Cardiac septum (tissue), 1 donor: Measurements from ENCODE around the gene C8B. TPM values are rescaled to one million over a fixed set of nuclear protein-coding genes. Genes with fewer than 3 reads are reported as not detected.

Experiments used
- DNase-seq: peaks from one replicate; pipeline ENCODE4 v3.0.0-alpha.2; 2020; ENCODE audit warnings: low spot score
- intact Hi-C: fragments of 100-400 bp; cut with DNase I; formaldehyde crosslinking; loops from one replicate; pipeline ENCODE4 v1.14.0; 2022
- total RNA-seq: library from RNA; stranded (reverse); fragmentation: NEBNext Ultra II Directional; extraction: Animal tissue kit (Norgen Biotek cat#: 25700); gene quantifications from one replicate; pipeline ENCODE4 v1.2.1, GENCODE V29; 2021
- donor health status: DM: no; HTN: no; CAD: no.

Gene C8B
- total RNA-seq, 1 donor from 2014 or later = not detected

DNA sequence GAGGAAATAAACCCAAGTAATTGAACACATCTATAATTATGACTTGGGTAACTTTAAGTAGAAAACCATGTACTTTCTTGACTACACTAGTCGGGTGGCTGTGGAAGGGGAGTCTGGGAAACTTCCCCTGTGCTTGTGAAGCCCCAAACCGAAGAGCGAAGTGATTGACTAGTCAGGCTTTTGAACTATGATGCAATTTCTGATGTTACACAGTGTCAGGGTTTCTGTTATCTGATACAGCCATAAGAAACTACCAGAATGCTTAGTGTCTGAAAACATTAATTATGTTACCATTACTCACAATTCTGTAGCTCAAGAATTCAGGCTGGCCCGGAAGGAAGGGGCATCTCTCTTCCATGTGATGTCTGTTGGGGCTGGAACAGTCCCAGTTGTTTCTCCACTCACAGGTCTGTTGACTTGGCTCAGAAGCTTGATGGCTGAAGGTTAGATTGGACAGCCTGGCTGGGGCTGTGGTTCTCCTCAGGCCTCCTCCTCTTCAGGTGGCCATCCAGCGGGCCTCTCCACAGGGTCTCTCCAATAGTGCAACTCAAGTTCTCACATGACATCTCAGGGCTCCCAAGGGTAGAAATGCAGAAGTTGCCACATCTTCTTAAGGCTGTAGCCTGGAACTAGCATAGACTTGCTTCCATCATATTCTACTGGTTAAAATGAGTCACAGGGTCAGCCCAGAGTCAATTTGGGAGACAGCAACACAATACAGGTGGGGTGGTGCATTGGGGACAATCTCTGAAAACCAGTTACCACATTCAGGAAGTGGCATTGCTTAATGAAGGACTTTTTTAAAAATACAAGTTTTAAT, 8.3 kb upstream of the C8B start:
- DNase-seq = no peak
- intact Hi-C loops = no loop called here

GRCh38 chr1:56972976-56973375, 7.2 kb upstream of the C8B start:
- DNase-seq = no peak
- intact Hi-C loops = no loop called here

DNA sequence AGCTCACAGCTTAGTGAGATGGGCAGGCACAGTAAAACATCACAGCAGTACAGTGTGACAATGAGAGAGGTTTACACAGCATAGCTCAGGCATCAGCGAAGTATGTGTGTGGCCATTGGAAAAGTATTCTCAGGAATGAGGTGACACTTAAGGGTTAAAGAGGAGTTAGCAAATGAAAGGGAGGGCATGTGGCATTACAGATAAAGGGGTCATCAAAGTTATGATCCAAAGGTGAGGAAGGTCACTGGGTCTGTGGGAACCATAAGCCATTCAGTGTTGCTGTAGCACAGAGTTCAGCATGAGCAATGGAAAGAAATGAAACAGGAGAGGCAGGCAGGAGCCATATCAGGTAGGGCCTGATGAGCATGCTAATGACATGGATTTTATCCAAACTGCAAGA, 4.5 kb upstream of the C8B start:
- DNase-seq = no peak
- intact Hi-C loops = no loop called here

GRCh38 chr1:56968878-56969495, 3.2 kb upstream of the C8B start:
- no peak for DNase-seq
- intact Hi-C loops = loop anchor here (5.0 kb wide), 1 partner anchor 137 kb away; no protein-coding TSS in a partner anchor

DNA sequence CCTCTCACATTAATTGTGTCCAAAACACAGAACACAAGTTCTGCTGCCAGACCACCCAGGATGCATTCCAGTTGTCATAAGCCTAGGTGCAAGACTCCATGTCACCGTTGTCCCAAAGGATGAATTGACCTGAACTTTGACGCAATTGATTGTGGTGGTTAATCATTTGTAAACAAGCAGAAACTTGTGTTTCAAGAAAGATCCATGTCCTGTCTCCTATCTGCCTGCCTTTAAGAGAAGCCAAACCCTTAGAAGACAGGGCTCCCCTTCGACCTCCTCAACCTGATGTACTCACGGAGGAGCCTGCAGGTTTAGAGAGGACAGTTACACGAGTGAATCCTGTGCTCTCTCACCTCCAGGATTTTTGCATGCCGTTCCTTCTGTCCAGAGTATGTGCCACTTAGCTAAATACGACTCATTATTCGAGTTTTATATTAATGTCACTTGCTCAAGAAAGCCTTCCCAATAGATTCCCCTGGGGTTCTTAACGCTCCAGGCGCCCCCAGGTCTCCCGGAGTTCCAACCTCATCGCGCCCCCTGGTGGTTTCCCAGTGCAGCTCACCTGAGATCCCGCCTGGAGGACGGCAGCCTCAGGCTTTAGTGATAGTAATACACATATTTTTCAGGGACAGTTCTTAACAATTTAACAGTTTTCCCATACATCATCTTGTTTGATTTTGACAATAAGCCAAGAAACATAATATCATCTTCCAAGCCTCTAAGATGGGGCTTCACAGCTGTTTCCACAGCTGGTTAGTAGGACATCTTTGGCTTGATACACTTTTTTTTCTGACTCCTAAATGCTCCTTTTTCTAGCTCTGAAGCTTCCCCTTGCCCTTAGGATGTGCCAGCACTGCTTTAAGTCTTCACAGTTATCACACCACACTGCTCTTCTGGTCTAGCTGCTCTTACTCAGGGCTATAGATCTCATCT, 2.4 kb upstream of the C8B start:
- intact Hi-C loops = loop anchor here (5.0 kb wide), 1 partner anchor 136 kb away; no protein-coding TSS in a partner anchor
- no peak for DNase-seq

DNA sequence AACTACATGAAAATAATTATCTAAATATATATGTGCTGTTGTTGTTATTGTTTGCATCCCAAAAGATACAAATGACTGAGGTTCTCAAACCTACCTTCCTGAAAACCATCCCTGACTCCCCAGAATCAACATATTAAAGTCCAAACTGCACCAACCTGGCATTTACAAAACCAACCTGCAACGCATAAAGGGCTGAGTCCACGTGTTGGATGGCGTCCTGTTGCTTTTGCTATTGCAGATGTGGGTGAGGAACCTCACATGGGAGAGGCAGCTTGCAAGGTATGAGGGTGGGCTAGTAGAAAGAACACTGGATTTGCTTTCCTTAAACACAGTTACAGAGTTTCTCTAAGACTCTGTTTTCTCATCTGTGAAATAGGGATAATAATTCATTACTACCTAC, 1.5 kb upstream of the C8B start:
- DNase-seq = no peak
- intact Hi-C loops = loop anchor here (5.0 kb wide), 1 partner anchor 135 kb away; no protein-coding TSS in a partner anchor

- DNase-seq = no peak
- intact Hi-C loops = loop anchor here (5.0 kb wide), 1 partner anchor 134 kb away; no protein-coding TSS in a partner anchor
Measured at GRCh38 chr1:56966698-56966999, 834 bp upstream of the C8B start.

GRCh38 chr1:56965191-56965590, 624 bp downstream of the C8B start:
- intact Hi-C loops = loop anchor here (5.0 kb wide), 1 partner anchor 133 kb away; no protein-coding TSS in a partner anchor
- DNase-seq = no peak

GRCh38 chr1:56964349-56965017, 1.3 kb downstream of the C8B start:
- DNase-seq = no peak
- intact Hi-C loops = loop anchor here (5.0 kb wide), 1 partner anchor 132 kb away; no protein-coding TSS in a partner anchor

DNA sequence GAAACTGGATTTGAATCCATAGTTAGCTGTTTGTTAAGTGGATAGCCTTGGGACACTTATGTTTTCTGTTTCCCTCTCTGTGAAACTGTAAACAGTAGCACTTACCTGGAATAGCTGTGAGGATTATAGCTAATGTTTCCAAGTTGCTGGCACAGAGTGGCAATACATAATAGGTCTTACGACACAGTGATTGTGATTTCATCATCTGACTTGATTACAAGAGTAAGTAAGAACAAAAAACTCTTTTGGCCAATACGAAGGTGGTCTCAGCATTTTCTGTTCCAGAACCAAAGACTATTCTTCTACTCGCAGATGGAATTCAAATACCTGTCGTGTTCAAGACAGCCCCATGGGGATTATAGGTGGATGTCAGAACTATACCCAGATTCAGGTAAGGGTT, 2.1 kb downstream of the C8B start:
- intact Hi-C loops = no loop called here

DNA sequence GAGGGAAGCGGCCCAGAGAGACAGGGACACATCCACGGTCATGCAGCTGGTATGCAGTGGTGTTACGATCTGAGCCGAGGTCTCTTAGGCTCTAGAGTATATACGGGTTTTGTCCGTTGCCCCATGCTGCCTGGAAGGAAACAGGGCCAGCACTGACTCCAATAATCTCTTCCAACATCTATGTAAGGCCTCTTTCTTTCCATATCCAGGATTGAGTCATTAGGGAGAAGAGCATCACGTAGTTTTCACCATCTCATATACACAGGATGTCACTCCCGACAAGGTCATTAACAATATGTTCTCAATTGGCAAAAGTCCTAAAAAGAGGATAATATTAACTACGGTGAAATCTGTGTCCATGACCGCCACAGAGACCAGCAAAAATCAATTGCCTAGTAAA, 4.4 kb downstream of the C8B start:
- no peak for DNase-seq
- intact Hi-C loops = no loop called here

More for the DNA sequence above, 2.1 kb downstream of the C8B start:
- DNase-seq = no peak

- intact Hi-C loops = no loop called here
- no peak for DNase-seq
Measured at GRCh38 chr1:56958526-56958925, 7.3 kb downstream of the C8B start.

- intact Hi-C loops = no loop called here
- DNase-seq = no peak
Measured at GRCh38 chr1:56957931-56958330, 7.9 kb downstream of the C8B start.

DNA sequence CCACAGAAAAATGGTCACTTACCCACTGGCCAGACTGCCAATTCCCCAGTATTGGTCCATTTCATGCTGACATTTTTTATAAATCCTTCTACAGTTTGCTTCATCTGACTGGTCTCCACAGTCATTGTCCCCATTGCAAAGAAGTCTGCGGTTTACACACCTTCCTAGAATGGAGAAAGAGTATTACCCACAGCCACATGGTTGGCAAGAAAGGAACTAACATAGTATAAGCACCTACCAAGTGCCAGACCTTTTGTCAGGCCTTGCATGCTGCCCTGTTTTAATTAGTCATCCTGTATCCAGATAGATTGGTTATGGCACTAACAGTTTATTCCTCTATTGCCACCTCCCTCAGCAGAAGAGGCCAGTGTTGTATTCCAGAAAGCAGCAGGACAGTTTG, 11.2 kb downstream of the C8B start:
- no peak for DNase-seq
- intact Hi-C loops = no loop called here

DNA sequence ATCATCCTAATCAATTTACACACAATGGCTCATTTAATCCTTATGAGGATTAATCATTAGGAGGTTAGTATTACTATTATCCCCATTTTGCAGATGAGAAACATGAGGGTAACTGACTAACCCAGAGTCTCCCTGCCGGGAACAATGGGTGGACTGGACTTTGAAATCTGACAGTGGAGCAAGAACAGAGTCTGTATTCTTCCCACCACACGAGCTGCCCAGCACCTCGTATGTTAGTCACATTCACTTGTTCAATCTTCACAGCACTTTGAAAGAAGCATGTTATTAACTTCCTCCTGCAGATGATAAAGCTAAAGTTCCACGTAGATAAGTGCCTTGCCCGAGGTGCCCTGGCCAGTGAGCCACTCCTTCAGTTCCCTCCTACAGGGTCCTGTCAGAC, 12.4 kb downstream of the C8B start:
- intact Hi-C loops = no loop called here
- no peak for DNase-seq

- intact Hi-C loops = no loop called here
Measured at GRCh38 chr1:56952501-56952900, 13.3 kb downstream of the C8B start.

DNA sequence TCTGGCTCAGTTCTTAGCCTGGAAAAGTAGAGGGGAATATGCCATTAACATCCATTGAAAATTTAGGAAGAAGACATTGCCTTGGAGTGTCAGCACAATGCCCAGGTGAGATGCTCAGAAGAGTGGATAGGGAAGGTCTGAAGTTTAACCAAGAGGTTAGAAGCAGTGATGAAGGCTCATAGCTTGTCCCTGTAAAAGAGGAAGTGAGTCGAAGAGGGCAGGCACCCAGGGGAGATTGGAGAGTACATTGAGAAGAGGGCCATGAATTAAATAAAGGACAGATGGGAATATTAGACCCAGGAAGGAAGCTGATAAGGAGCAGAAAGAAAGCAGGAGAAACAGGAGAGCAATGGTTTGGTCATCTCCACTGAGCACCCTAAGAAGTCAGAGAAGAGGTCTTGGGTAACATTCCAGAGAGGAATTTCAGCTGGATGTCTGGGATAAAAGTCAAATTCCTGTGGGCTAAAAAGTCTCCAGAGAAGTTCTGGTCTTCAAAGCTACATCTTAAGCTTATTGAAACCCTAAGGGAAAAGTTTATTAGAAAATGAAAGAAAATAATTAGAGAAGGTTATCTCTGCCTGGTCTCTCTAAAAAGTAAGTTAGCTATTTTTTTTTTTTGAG, 17.3 kb downstream of the C8B start:
- intact Hi-C loops = no loop called here
- no peak for DNase-seq

More at GRCh38 chr1:56952501-56952900, 13.3 kb downstream of the C8B start:
- no peak for DNase-seq

- intact Hi-C loops = no loop called here
- no peak for DNase-seq
Measured at GRCh38 chr1:56940039-56940438, 25.8 kb downstream of the C8B start.

DNA sequence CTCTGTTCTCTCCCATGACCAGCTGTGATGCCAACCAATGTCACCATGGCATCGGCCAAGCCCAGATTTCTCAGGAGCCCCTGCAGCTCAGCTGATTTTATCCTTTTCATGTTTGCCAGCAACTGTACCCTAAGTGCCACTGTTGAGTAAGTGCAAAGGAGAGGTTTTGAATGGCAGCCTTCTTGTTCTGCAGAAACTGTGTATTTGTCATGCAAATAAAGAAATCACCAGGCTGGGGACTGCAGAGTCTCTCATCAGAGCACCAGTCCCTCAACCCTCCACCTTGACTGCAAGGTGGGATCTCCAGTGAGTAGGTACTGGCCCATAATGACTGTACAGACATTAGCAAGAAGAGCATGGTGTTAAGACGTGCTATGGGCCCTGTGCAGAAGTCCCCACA, 26.6 kb downstream of the C8B start:
- intact Hi-C loops = no loop called here
- no peak for DNase-seq
